ENCODE results near the gene SPINK4.

Gene SPINK4

GRCh38 chr9:33288828-33289483 is 49.0 kb downstream of the SPINK4 start:
- H3K9me3 Mint-ChIP-seq, result no peaks in the 10 kb centered on the region
- ATAC-seq (no peak), DNase-seq (no peak)
- H3K27me3 Mint-ChIP-seq, result peaks cover 3% of the 10 kb centered on the region
- H3K27ac Mint-ChIP-seq, result peak overlapping the region; percentile 100
- H3K4me1 Mint-ChIP-seq, result peaks cover 55% of the 10 kb centered on the region
- peak overlapping the region; percentile 96 for H3K4me3 Mint-ChIP-seq
- peaks cover 28% of the 10 kb centered on the region for H3K36me3 Mint-ChIP-seq (ENCODE audit: low read depth)

GRCh38 chr9:33289496-33289895 is 49.5 kb downstream of the SPINK4 start:
- DNase-seq, result peak; percentile 50

GRCh38 chr9:33289936-33290246 is 49.9 kb downstream of the SPINK4 start:
- Mint-ChIP-seq H3K36me3 (ENCODE audit: low read depth) (peaks cover 37% of the 10 kb centered on the region), H3K4me3 (peak overlapping the region; percentile 96), H3K4me1 (peaks cover 64% of the 10 kb centered on the region), H3K27ac (peak overlapping the region; percentile 100), H3K9me3 (no peaks in the 10 kb centered on the region), H3K27me3 (peaks cover 3% of the 10 kb centered on the region)
- ATAC-seq, result no peak
- no peak for DNase-seq

More at GRCh38 chr9:33289496-33289895, 49.5 kb downstream of the SPINK4 start:
- H3K27ac Mint-ChIP-seq, result peak overlapping the region; percentile 100
- H3K36me3 Mint-ChIP-seq (ENCODE audit: low read depth), result peaks cover 33% of the 10 kb centered on the region
- no peaks in the 10 kb centered on the region for H3K9me3 Mint-ChIP-seq
- H3K4me1 Mint-ChIP-seq, result peaks cover 60% of the 10 kb centered on the region
- peak overlapping the region; percentile 96 for H3K4me3 Mint-ChIP-seq
- ATAC-seq, result no peak
- H3K27me3 Mint-ChIP-seq, result peaks cover 3% of the 10 kb centered on the region

GRCh38 chr9:33290247-33291030 is 50.5 kb downstream of the SPINK4 start, which contains the start of gene NFX1:
TSS of gene NFX1 (plus strand) at chr9:33290516. CDS start at chr9:33290573, 57 bp downstream.
- Mint-ChIP-seq H3K36me3 (ENCODE audit: low read depth) (peaks cover 40% of the 10 kb centered on the region), H3K4me1 (peaks cover 68% of the 10 kb centered on the region), H3K9me3 (no peaks in the 10 kb centered on the region)

GRCh38 chr9:33291031-33291397 is 51.0 kb downstream of the SPINK4 start:
- Mint-ChIP-seq H3K4me1 (peaks cover 73% of the 10 kb centered on the region), H3K27ac (peak overlapping the region; percentile 100), H3K36me3 (ENCODE audit: low read depth) (peaks cover 43% of the 10 kb centered on the region), H3K4me3 (peak overlapping the region; percentile 96), H3K9me3 (no peaks in the 10 kb centered on the region), H3K27me3 (peaks cover 3% of the 10 kb centered on the region)
- ATAC-seq (no peak), DNase-seq (no peak)

More at GRCh38 chr9:33290247-33291030, 50.5 kb downstream of the SPINK4 start, which contains the start of gene NFX1:
- Mint-ChIP-seq H3K27me3 (peaks cover 3% of the 10 kb centered on the region), H3K27ac (peak within 1 kb of the TSS; percentile 100), H3K4me3 (peak within 1 kb of the TSS; percentile 96)
- peak; percentile 98 for DNase-seq
- peak; percentile 95 for ATAC-seq

GRCh38 chr9:33291901-33292300 is 51.9 kb downstream of the SPINK4 start:
- H3K36me3 Mint-ChIP-seq (ENCODE audit: low read depth), result peaks cover 52% of the 10 kb centered on the region
- no peak for DNase-seq
- ATAC-seq, result no peak
- H3K9me3 Mint-ChIP-seq, result no peaks in the 10 kb centered on the region
- peaks cover 80% of the 10 kb centered on the region for H3K4me1 Mint-ChIP-seq
- H3K27me3 Mint-ChIP-seq, result peaks cover 3% of the 10 kb centered on the region
- H3K27ac Mint-ChIP-seq, result peak overlapping the region; percentile 100
- peak overlapping the region; percentile 96 for H3K4me3 Mint-ChIP-seq

GRCh38 chr9:33293782-33294181 is 53.8 kb downstream of the SPINK4 start:
- Mint-ChIP-seq H3K4me3 (no peak overlapping the region), H3K27ac (peak overlapping the region; percentile 100), H3K4me1 (peaks cover 88% of the 10 kb centered on the region), H3K27me3 (peaks cover 3% of the 10 kb centered on the region), H3K36me3 (ENCODE audit: low read depth) (peaks cover 71% of the 10 kb centered on the region), H3K9me3 (no peaks in the 10 kb centered on the region)
- DNase-seq, result no peak
- no peak for ATAC-seq

- ATAC-seq (no peak), DNase-seq (no peak)
- no peaks in the 10 kb centered on the region for H3K9me3 Mint-ChIP-seq
- peak overlapping the region; percentile 68 for H3K27ac Mint-ChIP-seq
- H3K4me1 Mint-ChIP-seq, result peaks cover 95% of the 10 kb centered on the region
- peaks cover 3% of the 10 kb centered on the region for H3K27me3 Mint-ChIP-seq
- peaks cover 81% of the 10 kb centered on the region for H3K36me3 Mint-ChIP-seq (ENCODE audit: low read depth)
- H3K4me3 Mint-ChIP-seq, result peak overlapping the region; percentile 13
Observed at GRCh38 chr9:33294670-33295432, 54.9 kb downstream of the SPINK4 start.

GRCh38 chr9:33295571-33295970 is 55.6 kb downstream of the SPINK4 start:
- peak overlapping the region; percentile 64 for H3K4me3 Mint-ChIP-seq
- H3K27me3 Mint-ChIP-seq, result no peaks in the 10 kb centered on the region
- peaks cover 91% of the 10 kb centered on the region for H3K4me1 Mint-ChIP-seq
- peak overlapping the region; percentile 72 for H3K27ac Mint-ChIP-seq
- ATAC-seq (peak; percentile 30), DNase-seq (no peak)
- H3K36me3 Mint-ChIP-seq (ENCODE audit: low read depth), result peaks cover 80% of the 10 kb centered on the region
- no peaks in the 10 kb centered on the region for H3K9me3 Mint-ChIP-seq

- H3K27ac Mint-ChIP-seq, result peak overlapping the region; percentile 79
- peaks cover 72% of the 10 kb centered on the region for H3K4me1 Mint-ChIP-seq
- H3K36me3 Mint-ChIP-seq (ENCODE audit: low read depth), result peaks cover 75% of the 10 kb centered on the region
- no peaks in the 10 kb centered on the region for H3K9me3 Mint-ChIP-seq
- ATAC-seq (peak; percentile 48), DNase-seq (no peak)
- no peaks in the 10 kb centered on the region for H3K27me3 Mint-ChIP-seq
- H3K4me3 Mint-ChIP-seq, result peak overlapping the region; percentile 60
Observed at GRCh38 chr9:33297432-33297831, 57.5 kb downstream of the SPINK4 start.

All from activated naive CD8-positive, alpha-beta T cell treated with anti-CD3 and anti-CD28 coated beads, Interleukin-2, amount 50 U/mL, for 24 hours (primary cell).